H9 (cell line): Measurements from ENCODE around the gene FYN. TPM values are rescaled to one million over a fixed set of nuclear protein-coding genes. Genes with fewer than 3 reads are reported as not detected.
A peak's percentile ranks its signal among the peaks of the same experiment; 100 is the strongest.

Experiments
- DNase-seq: peaks from one replicate; pipeline ENCODE4 v3.0.0-alpha.2; 2017
- H2AFZ ChIP-seq: one replicate; pipeline ENCODE4 v1.6.1; 2013; ENCODE audit warnings: mild to moderate bottlenecking, low read length, control low read depth, moderate library complexity
- H2AK5ac ChIP-seq: 2 replicates; pipeline ENCODE4 v1.6.1; 2013; ENCODE audit warnings: low read length, control low read depth, mixed read lengths; ENCODE audit not compliant: insufficient read length
- H2BK120ac ChIP-seq: one replicate; pipeline ENCODE4 v1.6.1; 2013; ENCODE audit warnings: low read depth, mild to moderate bottlenecking, low read length, control low read depth, inconsistent platforms; ENCODE audit not compliant: poor library complexity, severe bottlenecking
- H2BK12ac ChIP-seq: 2 replicates; pipeline ENCODE4 v1.6.1; 2013; ENCODE audit warnings: low read length, control low read depth, mixed read lengths, low read depth; ENCODE audit not compliant: insufficient read length
- H2BK15ac ChIP-seq: 2 replicates; pipeline ENCODE4 v1.6.1; 2013; ENCODE audit warnings: low read depth, low read length, control low read depth
- H2BK20ac ChIP-seq: one replicate; pipeline ENCODE4 v1.6.1; 2013; ENCODE audit warnings: low read depth, mild to moderate bottlenecking, low read length, control low read depth, inconsistent platforms; ENCODE audit not compliant: poor library complexity, severe bottlenecking
- H2BK5ac ChIP-seq: 2 replicates; pipeline ENCODE4 v1.6.1; 2013; ENCODE audit warnings: low read length, control low read depth, mixed read lengths; ENCODE audit not compliant: insufficient read length
- H3K14ac ChIP-seq: 2 replicates; pipeline ENCODE4 v1.6.1; 2013; ENCODE audit warnings: low read length, control low read depth; ENCODE audit not compliant: insufficient read depth
- H3K18ac ChIP-seq: 2 replicates; pipeline ENCODE4 v1.6.1; 2013; ENCODE audit warnings: low read depth, mild to moderate bottlenecking, mixed read lengths, low read length, control low read depth; ENCODE audit not compliant: insufficient read length
- H3K23ac ChIP-seq: 2 replicates; pipeline ENCODE4 v1.6.1; 2013; ENCODE audit warnings: low read length, control low read depth, mixed read lengths, low read depth; ENCODE audit not compliant: insufficient read length
- H3K23me2 ChIP-seq: 2 replicates; pipeline ENCODE4 v1.6.1; 2013; ENCODE audit warnings: low read depth, mild to moderate bottlenecking, mixed read lengths, low read length, control low read depth; ENCODE audit not compliant: insufficient read length, poor library complexity, severe bottlenecking
- H3K27ac ChIP-seq: 2 replicates; pipeline ENCODE4 v1.5.1; 2013; ENCODE audit warnings: low read length, control low read depth, mixed read lengths, low read depth; ENCODE audit not compliant: insufficient read length
- H3K27me3 ChIP-seq: 2 replicates; pipeline ENCODE4 v1.6.1; 2013; ENCODE audit warnings: low read length, control low read depth, inconsistent platforms; ENCODE audit not compliant: insufficient read depth
- H3K4ac ChIP-seq: 2 replicates; pipeline ENCODE4 v1.6.1; 2013; ENCODE audit warnings: low read depth, mild to moderate bottlenecking, control low read depth, inconsistent platforms, low read length, moderate library complexity
- H3K4me1 ChIP-seq: 2 replicates; pipeline ENCODE4 v1.6.1; 2013; ENCODE audit warnings: low read length, control low read depth, inconsistent platforms; ENCODE audit not compliant: insufficient read depth
- H3K4me2 ChIP-seq: 2 replicates; pipeline ENCODE4 v1.6.1; 2013; ENCODE audit warnings: low read length, control low read depth, mixed read lengths; ENCODE audit not compliant: insufficient read length, insufficient read depth
- H3K56ac ChIP-seq: 2 replicates; pipeline ENCODE4 v1.6.1; 2013; ENCODE audit warnings: low read depth, mild to moderate bottlenecking, mixed read lengths, low read length, control low read depth; ENCODE audit not compliant: insufficient read length
- H3K79me1 ChIP-seq: 2 replicates; pipeline ENCODE4 v1.6.1; 2013; ENCODE audit warnings: low read depth, mild to moderate bottlenecking, moderate library complexity, low read length, control low read depth, inconsistent platforms; ENCODE audit not compliant: insufficient read depth, poor library complexity, severe bottlenecking
- H3K79me2 ChIP-seq: 2 replicates; pipeline ENCODE4 v1.6.1; 2013; ENCODE audit warnings: low read length, control low read depth, inconsistent platforms; ENCODE audit not compliant: insufficient read depth
- H3K9ac ChIP-seq: 2 replicates; pipeline ENCODE4 v1.6.1; 2013; ENCODE audit warnings: low read length, control low read depth, mixed read lengths; ENCODE audit not compliant: insufficient read length; ENCODE audit errors: extremely low read depth
- H3K9me3 ChIP-seq: one replicate; pipeline ENCODE4 v1.6.1; 2013; ENCODE audit warnings: low read depth, low read length, inconsistent platforms; ENCODE audit not compliant: control insufficient read depth
- H3T11ph ChIP-seq: one replicate; pipeline ENCODE4 v1.6.1; 2013; ENCODE audit warnings: mild to moderate bottlenecking, low read length, control low read depth, inconsistent platforms
- H4K20me1 ChIP-seq: one replicate; pipeline ENCODE4 v1.6.1; 2013; ENCODE audit not compliant: control insufficient read depth, insufficient read length, insufficient read depth
- H4K5ac ChIP-seq: 2 replicates; pipeline ENCODE4 v1.6.1; 2013; ENCODE audit warnings: low read depth, mild to moderate bottlenecking, mixed read lengths, low read length, control low read depth; ENCODE audit not compliant: insufficient read length
- H4K8ac ChIP-seq: replicated peaks from 2 replicates; pipeline ENCODE4 v1.6.1; 2013; ENCODE audit warnings: low read length, control low read depth, mixed read lengths, low read depth; ENCODE audit not compliant: insufficient read length
- H4K91ac ChIP-seq: 2 replicates; pipeline ENCODE4 v1.6.1; 2013; ENCODE audit warnings: low read depth, mild to moderate bottlenecking, moderate library complexity, mixed read lengths, low read length, control low read depth; ENCODE audit not compliant: insufficient read length
- H3K27ac Mint-ChIP-seq, 3 experiments: 2 replicates in 2 of 3; 3 replicates in 1 of 3; pipeline ENCODE4 v1.8.0; 2020 to 2021; ENCODE audit warnings: mixed read lengths in 3 of 3, mild to moderate bottlenecking in 1 of 3, moderate library complexity in 1 of 3
- H3K27me3 Mint-ChIP-seq: 2 replicates; pipeline ENCODE4 v1.8.0; 2021; ENCODE audit warnings: low read depth, mild to moderate bottlenecking, moderate library complexity, mixed read lengths
- H3K36me3 Mint-ChIP-seq, 3 experiments: 2 replicates in 2 of 3; 3 replicates in 1 of 3; pipeline ENCODE4 v1.8.0; 2020 to 2021; ENCODE audit warnings: low read depth in 3 of 3, mixed read lengths in 3 of 3; ENCODE audit not compliant: insufficient read depth in 1 of 3
- H3K4me1 Mint-ChIP-seq, 2 experiments: 2 replicates each; pipeline ENCODE4 v1.8.0; 2020; ENCODE audit warnings: mixed read lengths in 2 of 2
- H3K4me3 Mint-ChIP-seq, 2 experiments: 2 replicates in 1 of 2; 3 replicates in 1 of 2; pipeline ENCODE4 v1.8.0; 2020 to 2021; ENCODE audit warnings: mild to moderate bottlenecking in 2 of 2, mixed read lengths in 2 of 2, moderate library complexity in 1 of 2
- H3K9me3 Mint-ChIP-seq, 2 experiments: 2 replicates in 1 of 2; 3 replicates in 1 of 2; pipeline ENCODE4 v1.8.0; 2020; ENCODE audit warnings: mild to moderate bottlenecking in 2 of 2, mixed read lengths in 2 of 2, moderate library complexity in 1 of 2
- CTCF ChIP-seq: fragments of 200-600 bp; sonication (generic); conservative IDR thresholded peaks from 3 replicates; pipeline ENCODE4 v1.8.0; 2021; ENCODE audit warnings: antibody characterized with exemption, mild to moderate bottlenecking
- WGBS: extraction: QIAGEN DNeasy Blood & Tissue Kit; methylation state at CpG from one replicate; pipeline ENCODE4 v1.1.7; 2013; ENCODE audit warnings: missing lambda C conversion rate, low lambda C conversion rate, mixed read lengths; ENCODE audit not compliant: insufficient read length; ENCODE audit errors: extremely low coverage; 5-methylcytosine and 5-hydroxymethylcytosine counted together
- total RNA-seq: library from RNA; stranded (reverse); gene quantifications from 2 replicates; pipeline ENCODE4 v1.2.1, GENCODE V29; 2021

The FYN gene
- total RNA-seq, 1 experiment from 2014 or later = 64.8 TPM

- no peak overlapping the region for H3K27ac ChIP-seq
- Mint-ChIP-seq H3K27ac (no peak overlapping the region), H3K4me1 (peaks cover 37 to 43% of the 10 kb centered on the region in 2 experiments), H3K27me3 (peaks cover 4% of the 10 kb centered on the region), H3K4me3 (no peak overlapping the region), H3K9me3 (no peaks in the 10 kb centered on the region; a peak in 1 of 5 replicates), H3K36me3 (no peaks in the 10 kb centered on the region)
- no peaks in the 10 kb centered on the region for H3K79me1 ChIP-seq
- no peaks in the 10 kb centered on the region for H3K27me3 ChIP-seq
- no peak overlapping the region for H3K4me2 ChIP-seq
- DNase-seq = no peak
- H2BK120ac ChIP-seq = no peak overlapping the region
- H3K14ac ChIP-seq = no peak overlapping the region
- no peak overlapping the region for H3K9ac ChIP-seq
- no peaks in the 10 kb centered on the region for H3K9me3 ChIP-seq
- H2AFZ ChIP-seq = no peak overlapping the region
- H3K18ac ChIP-seq = no peak overlapping the region
- H4K91ac ChIP-seq = peak overlapping the region; percentile 81
- no peak overlapping the region for H4K8ac ChIP-seq
- H3K23me2 ChIP-seq = no peaks in the 10 kb centered on the region
- no peak overlapping the region for H4K5ac ChIP-seq
- H2BK5ac ChIP-seq = no peak overlapping the region
- H2AK5ac ChIP-seq = no peak overlapping the region
- no peak for TF ChIP-seq CTCF
- H2BK12ac ChIP-seq = no peak overlapping the region
- no peak overlapping the region for H3T11ph ChIP-seq
- WGBS = no CpG with 5 or more reads among the region's 5 CpGs
- H4K20me1 ChIP-seq = no peaks in the 10 kb centered on the region
- H2BK15ac ChIP-seq = no peak overlapping the region
- no peak overlapping the region for H2BK20ac ChIP-seq
- no peak overlapping the region for H3K56ac ChIP-seq
- H3K4me1 ChIP-seq = peaks cover 7% of the 10 kb centered on the region; the same call in 1 of the 2 replicates
- no peak overlapping the region for H3K23ac ChIP-seq
- no peak overlapping the region for H3K4ac ChIP-seq
- no peaks in the 10 kb centered on the region for H3K79me2 ChIP-seq
Observed at GRCh38 chr6:111918825-111919224, 45.6 kb upstream of the FYN start.
